AG09319 (cell line): ENCODE measurements around the gene CDC20B.

Experiments used
- DNase-seq: peaks from one replicate; pipeline ENCODE4 v3.0.0-alpha.2; 2010; ENCODE audit warnings: low read depth; ENCODE audit errors: extremely low read depth
- CTCF ChIP-seq: IDR thresholded peaks from 2 replicates; pipeline ENCODE4 v1.5.1; 2011; ENCODE audit warnings: low read depth, mild to moderate bottlenecking, inconsistent platforms, low read length, moderate library complexity

Gene CDC20B

GRCh38 chr5:55172937-55173686 lies at the start of gene CDC20B:
Gene CDC20B (minus strand): TSS chr5:55173177. CDS start chr5:55173000, 177 bp downstream.
- no peak for TF ChIP-seq CTCF
- DNase-seq, result no peak

DNA sequence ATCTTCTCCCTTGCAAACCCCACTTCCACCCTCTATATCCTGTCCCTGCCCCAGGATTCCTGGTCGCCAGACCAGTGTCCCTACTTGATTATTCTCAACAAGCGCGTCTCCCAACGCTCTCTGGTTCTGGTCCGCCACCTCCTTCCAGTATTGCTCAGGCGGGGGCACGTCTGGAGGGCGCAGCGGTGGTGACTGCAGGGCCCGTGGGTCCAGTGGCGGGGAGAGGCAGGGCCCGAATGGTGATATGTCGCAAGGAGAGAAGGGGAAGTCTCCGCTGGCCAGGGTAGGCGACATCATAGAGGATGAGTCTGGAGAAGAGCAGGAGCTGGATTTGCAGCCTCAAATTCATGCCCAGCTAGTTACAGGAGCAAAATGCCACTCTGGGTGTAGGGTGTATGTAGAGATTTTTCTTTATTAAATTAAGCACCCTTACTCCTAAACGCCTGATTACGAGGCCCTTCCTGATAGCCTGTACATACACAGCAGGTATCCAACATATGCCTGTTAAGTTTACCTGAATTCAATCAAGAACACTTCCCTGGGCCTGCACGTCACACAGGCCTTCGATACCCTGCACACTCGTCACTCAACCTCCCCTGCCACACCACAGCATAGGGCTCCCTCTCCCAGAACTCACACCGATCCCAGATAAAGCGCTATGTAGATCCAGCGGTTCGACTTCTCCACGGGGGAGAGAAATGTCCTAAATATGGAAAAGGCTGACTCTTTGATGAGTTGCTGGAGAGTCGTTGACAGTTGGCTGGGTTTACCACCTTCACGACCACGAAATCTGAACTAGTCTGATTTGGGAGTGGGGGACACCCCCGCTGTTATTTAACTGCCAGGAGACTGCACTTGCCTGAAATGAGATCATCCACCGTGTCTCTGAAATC lies 49.4 kb upstream of the CDC20B start:
- no peak for TF ChIP-seq CTCF
- DNase-seq, result no peak

DNA sequence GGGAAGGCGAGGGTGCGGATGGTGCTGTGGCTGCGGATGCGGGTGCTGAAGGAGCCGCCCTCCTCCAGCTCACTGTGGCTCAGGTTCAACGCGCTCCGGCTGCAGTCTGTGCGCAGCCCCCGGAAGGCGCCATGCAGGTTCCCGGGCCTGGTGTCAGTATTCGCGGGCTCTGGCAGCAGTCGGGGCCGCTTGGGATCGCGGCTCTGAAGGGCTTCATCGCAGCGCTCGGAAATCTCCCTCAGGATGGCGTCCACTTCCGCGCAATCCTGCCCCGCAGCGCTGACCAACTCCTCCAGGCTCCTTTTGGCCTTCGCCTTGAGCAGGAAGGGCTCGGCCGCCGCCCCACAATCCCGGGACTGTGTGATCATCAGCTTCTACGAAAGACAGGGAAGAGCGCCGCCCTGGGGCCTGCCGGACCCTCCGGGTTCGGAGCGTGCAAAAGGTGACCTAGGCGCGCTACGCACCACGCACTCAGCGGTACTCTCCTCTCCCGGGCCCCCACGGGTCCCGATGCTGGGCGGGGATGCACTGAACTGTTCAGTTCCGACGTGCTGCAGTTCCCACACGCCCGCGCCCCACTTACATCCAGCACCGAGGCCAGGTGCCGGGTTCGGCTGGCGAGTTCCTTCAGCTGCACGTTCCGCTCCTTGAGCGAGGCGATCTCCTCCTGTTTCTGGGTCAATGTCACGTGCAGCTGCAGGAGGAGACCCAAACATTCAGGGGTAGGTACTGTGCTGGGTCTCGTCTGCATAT lies 47.6 kb upstream of the CDC20B start:
- DNase-seq, result no peak
- TF ChIP-seq CTCF, result no peak; the same call in 1 of the 2 replicates

DNA sequence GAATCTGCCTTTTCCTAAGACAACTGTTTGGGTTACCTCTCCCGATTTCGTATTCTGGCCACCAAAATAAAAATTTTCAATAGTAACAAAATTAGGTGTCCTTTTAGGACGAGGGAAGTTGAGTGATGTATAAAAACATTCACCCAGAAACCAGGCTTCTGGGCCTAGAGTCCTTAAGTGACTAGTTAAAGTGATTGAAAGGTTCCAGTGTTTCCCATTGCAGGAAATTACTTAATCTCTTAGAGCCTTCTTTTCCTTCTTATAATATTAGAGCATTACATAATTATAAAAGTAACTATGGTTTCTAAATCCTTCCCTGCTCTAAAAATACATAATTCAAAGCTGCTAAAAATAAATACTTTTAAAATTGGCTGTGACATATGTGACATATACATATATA lies 46.8 kb upstream of the CDC20B start:
- TF ChIP-seq CTCF, result no peak
- DNase-seq, result no peak

- TF ChIP-seq CTCF, result no peak
- DNase-seq, result no peak
Observed at GRCh38 chr5:55218967-55219366, 46.0 kb upstream of the CDC20B start.

DNA sequence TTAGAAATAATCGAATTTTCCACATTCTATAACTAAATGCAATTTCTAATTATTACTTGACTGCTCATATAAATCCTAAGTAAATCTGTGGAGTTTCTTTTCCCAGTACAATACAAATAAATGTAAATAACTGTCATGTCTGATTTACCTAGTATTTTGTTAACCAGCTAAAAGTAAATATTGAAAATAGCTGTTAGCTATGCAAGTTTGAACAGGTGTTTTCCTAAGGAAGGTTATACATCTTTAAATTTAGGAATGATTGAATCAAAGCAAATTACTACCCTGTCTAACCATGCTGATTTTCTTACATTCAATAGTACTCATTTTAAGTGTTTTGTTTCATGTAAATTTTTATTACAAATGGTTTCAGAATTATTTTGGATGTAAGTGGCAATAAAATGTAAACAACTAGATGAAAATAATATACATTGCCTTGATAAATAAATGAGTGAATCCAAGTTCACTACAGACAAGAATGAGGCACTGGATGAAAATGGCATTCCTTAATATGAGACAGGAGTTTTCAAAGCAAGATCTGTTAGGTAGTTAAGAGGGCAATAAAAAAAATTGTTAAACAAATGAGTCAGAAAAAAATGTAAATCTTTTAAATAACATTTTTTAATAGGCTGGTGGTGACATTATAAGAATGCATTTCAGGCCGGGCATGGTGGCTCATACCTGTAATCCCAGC lies 38.4 kb upstream of the CDC20B start:
- no peak for DNase-seq
- TF ChIP-seq CTCF, result no peak
